ENCODE data around the gene UBA3. TPM values are rescaled to one million over a fixed set of nuclear protein-coding genes. Genes with fewer than 3 reads are reported as not detected.
A peak's percentile ranks its signal among the peaks of the same experiment; 100 is the strongest.

UBA3 gene
- total RNA-seq, 1 donor from 2014 or later, result 144 TPM

- no peak overlapping the region for H3K9ac ChIP-seq
- H3K36me3 ChIP-seq, result no peaks in the 10 kb centered on the region
- H3K27ac ChIP-seq, result no peak overlapping the region
- Mint-ChIP-seq H3K4me1 (peaks cover 34% of the 10 kb centered on the region), H3K4me3 (no peak overlapping the region), H3K27me3 (ENCODE audit: insufficient read depth, low read depth) (peaks cover 4% of the 10 kb centered on the region), H3K9me3 (no peaks in the 10 kb centered on the region), H3K36me3 (no peaks in the 10 kb centered on the region), H3K27ac (no peak overlapping the region)
- no peaks in the 10 kb centered on the region for H3K79me2 ChIP-seq (ENCODE audit: low read depth)
- peak; percentile 29 for DNase-seq (ENCODE audit: low spot score)
- peaks cover 24% of the 10 kb centered on the region for H3F3A ChIP-seq (ENCODE audit: low read depth)
- H2AFZ ChIP-seq (replicated peaks), result no peak overlapping the region
- peak overlapping the region; percentile 51 for H3K4me2 ChIP-seq
- no peak for TF ChIP-seq EZH2phosphoT487 (IDR thresholded peaks at IDR 0.05)
- no peak for TF ChIP-seq CTCF (IDR thresholded peaks at IDR 0.05)
- no peak for TF ChIP-seq EZH2 (IDR thresholded peaks at IDR 0.05)
- H3K4me1 ChIP-seq, result peaks cover 20% of the 10 kb centered on the region
- H4K20me1 ChIP-seq (ENCODE audit: low read depth), result peaks cover 7% of the 10 kb centered on the region
- peaks cover 28% of the 10 kb centered on the region for H3K27me3 ChIP-seq
- no peaks in the 10 kb centered on the region for H3K9me3 ChIP-seq (ENCODE audit: low read depth)
- H3K4me3 ChIP-seq, result no peak overlapping the region
Measured at GRCh38 chr3:69008980-69009379, 71.2 kb downstream of the UBA3 start.

GRCh38 chr3:69005791-69006482 is 74.2 kb downstream of the UBA3 start:
- no peaks in the 10 kb centered on the region for H3K27me3 Mint-ChIP-seq (ENCODE audit: insufficient read depth, low read depth)
- Histone ChIP-seq H3K36me3 (no peaks in the 10 kb centered on the region), H3K9me3 (ENCODE audit: low read depth) (no peaks in the 10 kb centered on the region), H3K27ac (no peak overlapping the region), H3K79me2 (ENCODE audit: low read depth) (no peaks in the 10 kb centered on the region), H3K4me2 (no peak overlapping the region), H3K4me1 (peaks cover 10% of the 10 kb centered on the region), H3K27me3 (no peaks in the 10 kb centered on the region), H4K20me1 (ENCODE audit: low read depth) (no peaks in the 10 kb centered on the region), H3K9ac (no peak overlapping the region), H3K4me3 (no peak overlapping the region), H3F3A (ENCODE audit: low read depth) (peaks cover 10% of the 10 kb centered on the region), H2AFZ (replicated peaks) (no peak overlapping the region)
- H3K36me3 Mint-ChIP-seq, result no peaks in the 10 kb centered on the region
- no peak for DNase-seq (ENCODE audit: low spot score)
- peaks cover 26% of the 10 kb centered on the region for H3K4me1 Mint-ChIP-seq
- TF ChIP-seq CTCF (IDR thresholded peaks at IDR 0.05) (no peak), EZH2phosphoT487 (IDR thresholded peaks at IDR 0.05) (no peak), EZH2 (IDR thresholded peaks at IDR 0.05) (no peak)
- H3K4me3 Mint-ChIP-seq, result no peak overlapping the region
- no peaks in the 10 kb centered on the region for H3K9me3 Mint-ChIP-seq
- H3K27ac Mint-ChIP-seq, result no peak overlapping the region

GRCh38 chr3:69005071-69005790 is 74.9 kb downstream of the UBA3 start:
- Histone ChIP-seq H3K36me3 (no peaks in the 10 kb centered on the region), H3K27ac (no peak overlapping the region), H3K4me3 (no peak overlapping the region), H3F3A (ENCODE audit: low read depth) (peaks cover 10% of the 10 kb centered on the region), H3K4me1 (peaks cover 10% of the 10 kb centered on the region), H3K79me2 (ENCODE audit: low read depth) (no peaks in the 10 kb centered on the region), H3K27me3 (no peaks in the 10 kb centered on the region), H2AFZ (replicated peaks) (no peak overlapping the region), H3K9me3 (ENCODE audit: low read depth) (no peaks in the 10 kb centered on the region), H3K4me2 (no peak overlapping the region), H4K20me1 (ENCODE audit: low read depth) (no peaks in the 10 kb centered on the region), H3K9ac (no peak overlapping the region)
- no peaks in the 10 kb centered on the region for H3K36me3 Mint-ChIP-seq
- H3K27ac Mint-ChIP-seq, result no peak overlapping the region
- H3K4me3 Mint-ChIP-seq, result no peak overlapping the region
- no peak for DNase-seq (ENCODE audit: low spot score)
- H3K4me1 Mint-ChIP-seq, result peaks cover 20% of the 10 kb centered on the region
- H3K27me3 Mint-ChIP-seq (ENCODE audit: insufficient read depth, low read depth), result no peaks in the 10 kb centered on the region
- no peak for TF ChIP-seq EZH2 (IDR thresholded peaks at IDR 0.05)
- no peak for TF ChIP-seq EZH2phosphoT487 (IDR thresholded peaks at IDR 0.05)
- no peak for TF ChIP-seq CTCF (IDR thresholded peaks at IDR 0.05)
- H3K9me3 Mint-ChIP-seq, result no peaks in the 10 kb centered on the region

MicroRNAs encoded within 50 kb of the gene (microRNA counts, 767-probe panel; counts per million panel counts)
- microRNA hsa-miR-3136-5p, result 460 counts per million, percentile 90 among the panel's probes with 10 or more counts

Small RNAs within 50 kb of the gene (microRNA-seq; reads per million reads assigned to microRNA genes)
- not detected for gene MIR3136

Small RNAs within 50 kb of the gene (small RNA-seq; reads per million reads assigned to genes)
- not detected for gene MIR3136

Other genes starting within 250 kb of the UBA3 start
- gene TAFA4, start 147.8 kb downstream of the UBA3 start, total RNA-seq (ENCODE audit: low replicate concordance), result 0.50 and 1.9 TPM in 2 replicates
- 0.96 and 2.5 TPM in 2 replicates for gene EOGT, start 66.7 kb downstream of the UBA3 start, total RNA-seq (ENCODE audit: low replicate concordance)
- gene TMF1, start 28.0 kb downstream of the UBA3 start, total RNA-seq (ENCODE audit: low replicate concordance), result 14.6 and 24.4 TPM in 2 replicates
- 50.5 and 72.4 TPM in 2 replicates for gene ARL6IP5, start 4.6 kb upstream of the UBA3 start, total RNA-seq (ENCODE audit: low replicate concordance)
- not detected in 2 replicates for gene LMOD3, start 42.2 kb upstream of the UBA3 start, total RNA-seq (ENCODE audit: low replicate concordance)

All from neural progenitor cell (in vitro differentiated cells).